LNCaP clone FGC (cell line): ENCODE data around the gene SIRPB2.

ENCODE experiments used
- DNase-seq: peaks from one replicate; pipeline ENCODE4 v3.0.0-alpha.2; 2011; ENCODE audit warnings: low read depth
- H3K4me3 ChIP-seq: 2 replicates; pipeline ENCODE4 v1.5.1; 2011; ENCODE audit warnings: mild to moderate bottlenecking, low read depth, low read length, control low read depth
- TF ChIP-seq, protein P1 (sequence below): IDR thresholded peaks from 2 replicates; pipeline ENCODE4 v1.5.1; 2012; ENCODE audit warnings: mild to moderate bottlenecking; ENCODE audit not compliant: control insufficient read depth, insufficient read depth; ENCODE audit errors: extremely low read depth

The SIRPB2 gene

DNA sequence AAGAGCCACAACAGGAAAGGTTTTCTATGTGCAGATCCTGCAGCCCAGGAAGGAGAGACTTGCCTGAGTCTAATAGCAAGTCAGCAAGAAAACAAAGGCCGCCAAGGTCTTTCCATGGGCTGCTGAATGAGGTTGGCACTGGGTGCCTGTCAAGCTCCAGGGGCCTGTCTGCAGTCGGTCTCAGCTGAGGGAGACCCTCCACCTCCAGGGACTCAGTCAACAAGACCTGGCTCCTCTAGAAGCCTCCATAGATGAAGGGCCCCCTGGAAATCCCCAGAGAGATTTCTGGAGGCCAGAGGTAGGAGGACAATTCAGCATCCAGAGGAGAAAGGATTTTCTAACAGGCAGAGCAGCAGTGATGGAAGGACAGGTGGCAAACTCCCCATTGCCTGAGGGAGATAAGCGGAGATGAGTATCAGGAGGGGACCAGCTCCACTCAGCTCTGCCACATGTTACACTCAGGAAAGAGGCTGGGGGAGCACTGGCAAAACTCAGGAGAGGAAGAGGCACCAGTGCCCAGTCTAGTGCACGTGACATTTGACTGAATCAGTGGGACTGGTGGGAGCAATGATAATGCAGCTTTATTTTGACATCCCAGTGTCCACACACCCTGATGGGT is 64.9 kb downstream of the SIRPB2 start:
- TF ChIP-seq, protein P1, sequence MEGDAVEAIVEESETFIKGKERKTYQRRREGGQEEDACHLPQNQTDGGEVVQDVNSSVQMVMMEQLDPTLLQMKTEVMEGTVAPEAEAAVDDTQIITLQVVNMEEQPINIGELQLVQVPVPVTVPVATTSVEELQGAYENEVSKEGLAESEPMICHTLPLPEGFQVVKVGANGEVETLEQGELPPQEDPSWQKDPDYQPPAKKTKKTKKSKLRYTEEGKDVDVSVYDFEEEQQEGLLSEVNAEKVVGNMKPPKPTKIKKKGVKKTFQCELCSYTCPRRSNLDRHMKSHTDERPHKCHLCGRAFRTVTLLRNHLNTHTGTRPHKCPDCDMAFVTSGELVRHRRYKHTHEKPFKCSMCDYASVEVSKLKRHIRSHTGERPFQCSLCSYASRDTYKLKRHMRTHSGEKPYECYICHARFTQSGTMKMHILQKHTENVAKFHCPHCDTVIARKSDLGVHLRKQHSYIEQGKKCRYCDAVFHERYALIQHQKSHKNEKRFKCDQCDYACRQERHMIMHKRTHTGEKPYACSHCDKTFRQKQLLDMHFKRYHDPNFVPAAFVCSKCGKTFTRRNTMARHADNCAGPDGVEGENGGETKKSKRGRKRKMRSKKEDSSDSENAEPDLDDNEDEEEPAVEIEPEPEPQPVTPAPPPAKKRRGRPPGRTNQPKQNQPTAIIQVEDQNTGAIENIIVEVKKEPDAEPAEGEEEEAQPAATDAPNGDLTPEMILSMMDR: no peak
- H3K4me3 ChIP-seq: no peak overlapping the region
- DNase-seq: no peak
